ENCODE data around the gene SYVN1. TPM values are rescaled to one million over a fixed set of nuclear protein-coding genes. Genes with fewer than 3 reads are reported as not detected.

The SYVN1 gene
- total and polyA plus RNA-seq, 8 donors, result 37.2 to 74.5 (median 47.1) TPM

DNA sequence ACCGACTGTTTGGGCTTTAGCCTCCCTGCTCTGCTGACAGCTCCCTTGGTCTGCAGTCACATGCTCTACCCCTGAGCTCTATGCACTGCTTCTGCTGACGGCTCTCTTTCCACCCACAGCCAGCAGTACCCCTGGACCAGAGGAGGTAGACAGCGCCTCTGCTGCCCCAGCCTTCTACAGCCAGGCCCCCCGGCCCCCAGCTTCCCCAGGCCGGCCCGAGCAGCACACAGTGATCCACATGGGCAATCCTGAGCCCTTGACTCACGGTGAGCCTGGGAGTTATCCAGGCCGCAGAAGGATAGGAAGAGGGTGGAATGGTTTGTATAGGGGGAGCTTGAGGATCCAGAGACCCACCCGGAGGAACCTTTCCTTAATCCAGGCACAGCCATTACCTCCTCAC, 47.5 kb downstream of the SYVN1 start:
- intact Hi-C loops (cut with DNase I), result no loop called here
- DNase-seq (no peak), ATAC-seq (no peak)
- no peaks in the 10 kb centered on the region for H3K9me3 ChIP-seq
- peaks cover 9 to 27% of the 10 kb centered on the region in 2 donors for H3K4me1 ChIP-seq
- TF ChIP-seq, protein P1, sequence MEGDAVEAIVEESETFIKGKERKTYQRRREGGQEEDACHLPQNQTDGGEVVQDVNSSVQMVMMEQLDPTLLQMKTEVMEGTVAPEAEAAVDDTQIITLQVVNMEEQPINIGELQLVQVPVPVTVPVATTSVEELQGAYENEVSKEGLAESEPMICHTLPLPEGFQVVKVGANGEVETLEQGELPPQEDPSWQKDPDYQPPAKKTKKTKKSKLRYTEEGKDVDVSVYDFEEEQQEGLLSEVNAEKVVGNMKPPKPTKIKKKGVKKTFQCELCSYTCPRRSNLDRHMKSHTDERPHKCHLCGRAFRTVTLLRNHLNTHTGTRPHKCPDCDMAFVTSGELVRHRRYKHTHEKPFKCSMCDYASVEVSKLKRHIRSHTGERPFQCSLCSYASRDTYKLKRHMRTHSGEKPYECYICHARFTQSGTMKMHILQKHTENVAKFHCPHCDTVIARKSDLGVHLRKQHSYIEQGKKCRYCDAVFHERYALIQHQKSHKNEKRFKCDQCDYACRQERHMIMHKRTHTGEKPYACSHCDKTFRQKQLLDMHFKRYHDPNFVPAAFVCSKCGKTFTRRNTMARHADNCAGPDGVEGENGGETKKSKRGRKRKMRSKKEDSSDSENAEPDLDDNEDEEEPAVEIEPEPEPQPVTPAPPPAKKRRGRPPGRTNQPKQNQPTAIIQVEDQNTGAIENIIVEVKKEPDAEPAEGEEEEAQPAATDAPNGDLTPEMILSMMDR (IDR thresholded peaks at IDR 0.05), result no peak
- H3K36me3 ChIP-seq, result peaks cover 0 to 52% of the 10 kb centered on the region in 2 donors
- no peak overlapping the region for H3K4me3 ChIP-seq
- no peak overlapping the region for H3K27ac ChIP-seq
- H3K27me3 ChIP-seq, result no peaks in the 10 kb centered on the region

DNA sequence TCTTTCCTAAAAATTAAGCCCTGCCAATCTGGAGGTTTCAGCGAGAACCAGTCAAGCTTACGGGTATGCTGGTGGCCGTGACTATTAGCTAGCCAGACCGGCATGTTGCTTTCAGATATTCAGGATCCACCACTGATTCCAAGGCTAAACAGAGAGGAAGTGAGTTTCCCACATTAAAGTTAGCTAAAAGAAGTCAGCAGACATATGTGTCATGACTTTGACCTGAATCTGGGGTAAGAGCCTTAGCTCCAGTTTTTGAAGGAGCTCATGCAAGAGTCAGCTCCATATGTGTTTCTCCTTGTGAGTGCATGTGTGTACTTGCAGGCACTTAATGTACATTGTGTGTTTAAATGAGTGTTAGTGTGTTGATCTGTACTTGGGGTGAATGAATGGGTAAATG, 48.9 kb downstream of the SYVN1 start:
- Histone ChIP-seq H3K27ac (peak overlapping the region in 1 of 2 donors; percentile 90), H3K4me3 (no peak overlapping the region), H3K36me3 (peaks cover 0 to 52% of the 10 kb centered on the region in 2 donors), H3K9me3 (no peaks in the 10 kb centered on the region), H3K27me3 (no peaks in the 10 kb centered on the region), H3K4me1 (peaks cover 9 to 27% of the 10 kb centered on the region in 2 donors)
- TF ChIP-seq, protein P1 (IDR thresholded peaks at IDR 0.05), result no peak
- DNase-seq (no peak), ATAC-seq (no peak)
- intact Hi-C loops (cut with DNase I), result no loop called here

GRCh38 chr11:65084598-65085375, 49.5 kb downstream of the SYVN1 start:
- Histone ChIP-seq H3K27me3 (no peaks in the 10 kb centered on the region), H3K9me3 (no peaks in the 10 kb centered on the region), H3K4me1 (peaks cover 9 to 27% of the 10 kb centered on the region in 2 donors), H3K4me3 (peak overlapping the region; percentile 79 to 85), H3K36me3 (peaks cover 0 to 48% of the 10 kb centered on the region in 2 donors), H3K27ac (peak overlapping the region; percentile 90 to 92)
- intact Hi-C loops (cut with DNase I), result no loop called here
- ATAC-seq (no peak), DNase-seq (no peak)
- TF ChIP-seq, protein P1 (IDR thresholded peaks at IDR 0.05), result no peak

GRCh38 chr11:65083834-65084597, 50.3 kb downstream of the SYVN1 start, which contains the start of the genes CDCA5 and ZFPL1:
CDCA5 (minus strand) TSS chr11:65084040; CDS start chr11:65083978, 62 bp downstream.
ZFPL1 (plus strand) TSS chr11:65084222; CDS start chr11:65084699, 477 bp downstream.
- Histone ChIP-seq H3K4me1 (peaks cover 9 to 27% of the 10 kb centered on the region in 2 donors), H3K4me3 (peak within 1 kb of the TSS; percentile 79 to 85), H3K9me3 (no peaks in the 10 kb centered on the region), H3K36me3 (peaks cover 0 to 40% of the 10 kb centered on the region in 2 donors), H3K27ac (peak within 1 kb of the TSS; percentile 90 to 92), H3K27me3 (no peaks in the 10 kb centered on the region)
- DNase-seq (peak; percentile 94 to 98 (median 96)), ATAC-seq (peak; percentile 96)
- TF ChIP-seq, protein P1 (IDR thresholded peaks at IDR 0.05), result no peak
- intact Hi-C loops (cut with DNase I), result no loop called here
